Adrenal gland (tissue), 5 donors: Measurements from ENCODE around the gene ADGRG7.

Experiments
- POLR2A ChIP-seq, 2 donors: fragments of 450-650 bp; IDR thresholded peaks; one replicate each; pipeline ENCODE4 v1.6.1; 2017; ENCODE audit warnings: antibody characterized with exemption in 2 of 2, mild to moderate bottlenecking in 2 of 2, moderate library complexity in 1 of 2
- TF ChIP-seq, protein P1 (sequence below), 6 experiments: fragments of 450-650 bp in 4 of 6; fragments of 200-600 bp in 2 of 6; sonication (generic) in 1 of 6; IDR thresholded peaks; 1 replicate in 5 of 6; 2 replicates in 1 of 6; pipeline versions ENCODE4 v1.5.1 to v1.8.0; 2016 to 2021; ENCODE audit warnings: antibody characterized with exemption in 6 of 6, mild to moderate bottlenecking in 2 of 6, moderate library complexity in 1 of 6
- donor health status: DM: no; HTN: no; CAD: no.

- TF ChIP-seq, protein P1, sequence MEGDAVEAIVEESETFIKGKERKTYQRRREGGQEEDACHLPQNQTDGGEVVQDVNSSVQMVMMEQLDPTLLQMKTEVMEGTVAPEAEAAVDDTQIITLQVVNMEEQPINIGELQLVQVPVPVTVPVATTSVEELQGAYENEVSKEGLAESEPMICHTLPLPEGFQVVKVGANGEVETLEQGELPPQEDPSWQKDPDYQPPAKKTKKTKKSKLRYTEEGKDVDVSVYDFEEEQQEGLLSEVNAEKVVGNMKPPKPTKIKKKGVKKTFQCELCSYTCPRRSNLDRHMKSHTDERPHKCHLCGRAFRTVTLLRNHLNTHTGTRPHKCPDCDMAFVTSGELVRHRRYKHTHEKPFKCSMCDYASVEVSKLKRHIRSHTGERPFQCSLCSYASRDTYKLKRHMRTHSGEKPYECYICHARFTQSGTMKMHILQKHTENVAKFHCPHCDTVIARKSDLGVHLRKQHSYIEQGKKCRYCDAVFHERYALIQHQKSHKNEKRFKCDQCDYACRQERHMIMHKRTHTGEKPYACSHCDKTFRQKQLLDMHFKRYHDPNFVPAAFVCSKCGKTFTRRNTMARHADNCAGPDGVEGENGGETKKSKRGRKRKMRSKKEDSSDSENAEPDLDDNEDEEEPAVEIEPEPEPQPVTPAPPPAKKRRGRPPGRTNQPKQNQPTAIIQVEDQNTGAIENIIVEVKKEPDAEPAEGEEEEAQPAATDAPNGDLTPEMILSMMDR (IDR thresholded peaks at IDR 0.05) = no peak
- no peak for TF ChIP-seq POLR2A (IDR thresholded peaks at IDR 0.05)
Observed at GRCh38 chr3:100682056-100682853, 72.9 kb downstream of the ADGRG7 start.
